Stromal cell of bone marrow (primary cell): ENCODE data around the gene GSTM2.

Source experiments
- DNase-seq: peaks from one replicate; pipeline ENCODE4 v3.0.0-alpha.2; 2012; ENCODE audit warnings: low read depth

GSTM2 gene

GRCh38 chr1:109629372-109630030 lies 38.4 kb upstream of the GSTM2 start:
- no peak for DNase-seq

- DNase-seq, result no peak
Measured at GRCh38 chr1:109630081-109630897, 37.6 kb upstream of the GSTM2 start.

- no peak for DNase-seq
Measured at GRCh38 chr1:109630898-109631512, 36.9 kb upstream of the GSTM2 start.

GRCh38 chr1:109631513-109632505 lies 36.0 kb upstream of the GSTM2 start:
- DNase-seq, result no peak

GRCh38 chr1:109632671-109633346 lies 35.0 kb upstream of the GSTM2 start:
- DNase-seq, result no peak

- no peak for DNase-seq
Measured at GRCh38 chr1:109634292-109634691, 33.6 kb upstream of the GSTM2 start.

GRCh38 chr1:109634771-109635750 lies 32.8 kb upstream of the GSTM2 start:
- DNase-seq, result no peak

- DNase-seq, result no peak
Measured at GRCh38 chr1:109635862-109636200, 32.0 kb upstream of the GSTM2 start.

GRCh38 chr1:109636201-109636952 lies 31.5 kb upstream of the GSTM2 start:
- peak; percentile 62 for DNase-seq

- DNase-seq, result no peak
Measured at GRCh38 chr1:109637446-109637845, 30.4 kb upstream of the GSTM2 start.

GRCh38 chr1:109639063-109639840 lies 28.6 kb upstream of the GSTM2 start:
- DNase-seq, result no peak

GRCh38 chr1:109639841-109640184 lies 28.0 kb upstream of the GSTM2 start:
- no peak for DNase-seq

GRCh38 chr1:109640285-109640865 lies 27.5 kb upstream of the GSTM2 start:
- DNase-seq, result peak; percentile 34

GRCh38 chr1:109641078-109641740 lies 26.6 kb upstream of the GSTM2 start:
- no peak for DNase-seq

- DNase-seq, result no peak
Measured at GRCh38 chr1:109641861-109642260, 26.0 kb upstream of the GSTM2 start.

GRCh38 chr1:109642626-109643025 lies 25.2 kb upstream of the GSTM2 start:
- DNase-seq, result no peak

- DNase-seq, result peak; percentile 44
Measured at GRCh38 chr1:109643385-109644230, 24.2 kb upstream of the GSTM2 start.
